Osteocyte (in vitro differentiated cells): ENCODE data around the gene HTR1E. TPM values are rescaled to one million over a fixed set of nuclear protein-coding genes. Genes with fewer than 3 reads are reported as not detected.
"Not testable (repeated sequence)": the region's sequence is repeated elsewhere in the genome, so short reads cannot be mapped to it uniquely, and the experiment has no call there.

Experiments
- DNase-seq: peaks from one replicate; pipeline ENCODE4 v3.0.0; 2021; ENCODE audit warnings: mixed read lengths; ENCODE audit not compliant: unreplicated experiment; ENCODE audit errors: extremely low spot score
- H3K27ac Mint-ChIP-seq: one replicate; pipeline ENCODE4 v1.8.0; 2021; ENCODE audit warnings: mild to moderate bottlenecking, mixed read lengths; ENCODE audit not compliant: unreplicated experiment
- H3K27me3 Mint-ChIP-seq: one replicate; pipeline ENCODE4 v1.8.0; 2021; ENCODE audit warnings: mixed read lengths; ENCODE audit not compliant: unreplicated experiment
- H3K36me3 Mint-ChIP-seq: one replicate; pipeline ENCODE4 v1.8.0; 2021; ENCODE audit warnings: mixed read lengths; ENCODE audit not compliant: unreplicated experiment
- H3K4me1 Mint-ChIP-seq: one replicate; pipeline ENCODE4 v1.8.0; 2021; ENCODE audit warnings: mixed read lengths; ENCODE audit not compliant: unreplicated experiment
- H3K4me3 Mint-ChIP-seq: one replicate; pipeline ENCODE4 v1.8.0; 2021; ENCODE audit warnings: mild to moderate bottlenecking, moderate library complexity, mixed read lengths; ENCODE audit not compliant: unreplicated experiment
- H3K9me3 Mint-ChIP-seq: one replicate; pipeline ENCODE4 v1.8.0; 2021; ENCODE audit warnings: mixed read lengths; ENCODE audit not compliant: unreplicated experiment
- long read RNA-seq: library from polyadenylated mRNA; unstranded; transcript quantifications from one replicate; pipeline ENCODE4 v2.0.0, GENCODE V29; 2021
- total RNA-seq: library from RNA; stranded (reverse); gene quantifications from 2 replicates; pipeline ENCODE4 v1.2.1, GENCODE V29; 2021
- TF ChIP-seq, protein P1 (sequence below): fragments of 200-600 bp; sonication (generic); IDR thresholded peaks from 2 replicates; pipeline ENCODE4 v1.5.0; 2021; ENCODE audit warnings: antibody characterized with exemption, mild to moderate bottlenecking, moderate library complexity

HTR1E gene
- total RNA-seq: not detected in 2 replicates
- long read RNA-seq: 0 reads

DNA sequence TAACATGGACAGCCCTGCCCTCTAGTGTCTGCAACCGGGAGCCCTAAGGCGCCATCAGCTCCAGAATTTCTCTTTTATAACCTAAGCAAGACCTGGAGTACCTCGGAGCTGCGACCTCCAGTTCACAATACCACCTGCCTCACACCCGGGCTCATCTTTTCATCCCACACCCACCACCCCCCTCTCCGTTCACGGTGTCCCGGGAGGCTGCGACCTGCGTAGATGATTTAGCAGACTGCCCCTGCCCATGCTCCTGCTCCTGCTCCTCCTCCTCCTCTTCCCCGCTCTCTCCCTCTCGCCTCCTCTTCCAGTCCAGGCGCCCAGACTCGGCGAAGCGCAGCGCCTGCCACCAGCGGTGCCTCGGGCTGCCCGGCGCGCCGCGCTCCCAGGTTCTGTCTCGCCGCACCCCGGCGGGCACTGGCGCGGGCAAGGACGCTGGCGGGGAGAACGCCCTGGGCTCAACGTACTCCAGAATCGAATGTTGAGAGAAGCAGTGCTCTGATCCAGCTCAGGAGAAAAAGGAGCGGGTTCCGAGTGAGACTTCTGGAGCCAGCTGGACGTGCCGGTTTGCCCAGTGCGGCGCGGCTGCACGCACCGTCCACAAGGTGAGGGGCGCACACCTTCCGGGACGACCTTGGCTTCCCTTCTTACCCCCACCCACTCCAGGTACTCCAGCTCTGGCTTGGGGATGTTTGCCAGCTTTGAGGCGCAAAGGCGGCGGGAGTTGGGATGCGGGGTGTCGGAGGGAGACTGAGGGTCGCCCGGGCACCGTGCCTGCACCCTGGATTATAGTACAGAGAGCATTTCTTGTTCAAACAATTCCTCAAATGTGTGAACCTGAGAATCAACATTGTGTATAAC lies at the start of gene HTR1E:
Gene HTR1E (plus strand): TSS at position 310 of the 861 bp plus-strand sequence. CDS start 77,807 bp downstream, outside the sequence.
- Mint-ChIP-seq H3K36me3 (no peaks in the 10 kb centered on the region), H3K27me3 (peaks cover 51% of the 10 kb centered on the region)
- TF ChIP-seq, protein P1, sequence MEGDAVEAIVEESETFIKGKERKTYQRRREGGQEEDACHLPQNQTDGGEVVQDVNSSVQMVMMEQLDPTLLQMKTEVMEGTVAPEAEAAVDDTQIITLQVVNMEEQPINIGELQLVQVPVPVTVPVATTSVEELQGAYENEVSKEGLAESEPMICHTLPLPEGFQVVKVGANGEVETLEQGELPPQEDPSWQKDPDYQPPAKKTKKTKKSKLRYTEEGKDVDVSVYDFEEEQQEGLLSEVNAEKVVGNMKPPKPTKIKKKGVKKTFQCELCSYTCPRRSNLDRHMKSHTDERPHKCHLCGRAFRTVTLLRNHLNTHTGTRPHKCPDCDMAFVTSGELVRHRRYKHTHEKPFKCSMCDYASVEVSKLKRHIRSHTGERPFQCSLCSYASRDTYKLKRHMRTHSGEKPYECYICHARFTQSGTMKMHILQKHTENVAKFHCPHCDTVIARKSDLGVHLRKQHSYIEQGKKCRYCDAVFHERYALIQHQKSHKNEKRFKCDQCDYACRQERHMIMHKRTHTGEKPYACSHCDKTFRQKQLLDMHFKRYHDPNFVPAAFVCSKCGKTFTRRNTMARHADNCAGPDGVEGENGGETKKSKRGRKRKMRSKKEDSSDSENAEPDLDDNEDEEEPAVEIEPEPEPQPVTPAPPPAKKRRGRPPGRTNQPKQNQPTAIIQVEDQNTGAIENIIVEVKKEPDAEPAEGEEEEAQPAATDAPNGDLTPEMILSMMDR: peak; percentile 55

GRCh38 chr6:86888301-86888700 lies 49.0 kb upstream of the HTR1E start:
- Mint-ChIP-seq H3K4me1 (no peaks in the 10 kb centered on the region), H3K27me3 (no peaks in the 10 kb centered on the region), H3K27ac (no peak overlapping the region), H3K9me3 (peaks cover 19% of the 10 kb centered on the region), H3K4me3 (no peak overlapping the region), H3K36me3 (no peaks in the 10 kb centered on the region)
- TF ChIP-seq, protein P1: no peak
- DNase-seq: no peak

More for the DNA sequence above, at the start of gene HTR1E:
- Mint-ChIP-seq H3K9me3 (no peaks in the 10 kb centered on the region), H3K4me3 (peak within 1 kb of the TSS; percentile 45), H3K4me1 (peaks cover 7% of the 10 kb centered on the region), H3K27ac (no peak within 1 kb of the TSS)
- no peak for DNase-seq

- not testable (repeated sequence) for H3K36me3 Mint-ChIP-seq, H3K4me1 Mint-ChIP-seq, H3K4me3 Mint-ChIP-seq, H3K27me3 Mint-ChIP-seq, DNase-seq, H3K27ac Mint-ChIP-seq
- peaks cover 27% of the 10 kb centered on the region for H3K9me3 Mint-ChIP-seq
Observed at GRCh38 chr6:86897265-86897664, 40.1 kb upstream of the HTR1E start.

DNA sequence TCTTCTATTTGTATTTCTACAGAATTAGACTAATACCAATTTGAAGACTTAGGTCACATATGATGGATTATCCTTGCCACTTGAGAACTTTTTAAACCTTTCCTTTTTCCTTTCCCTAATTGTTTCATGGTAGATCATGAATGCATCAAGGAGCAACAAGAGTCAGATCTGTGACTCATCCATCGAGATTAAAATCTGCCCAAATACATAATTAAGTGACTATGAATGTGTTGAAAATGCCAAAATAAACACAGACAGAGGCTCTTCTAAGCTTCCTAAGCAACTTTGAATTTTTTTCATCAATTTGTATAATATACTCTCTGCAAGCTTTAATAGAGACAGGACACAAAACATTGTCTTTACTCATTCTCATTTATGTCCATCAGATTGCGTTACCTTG lies 23.5 kb upstream of the HTR1E start:
- H3K36me3 Mint-ChIP-seq: no peaks in the 10 kb centered on the region
- H3K4me1 Mint-ChIP-seq: no peaks in the 10 kb centered on the region
- TF ChIP-seq, protein P1: no peak
- H3K27ac Mint-ChIP-seq: no peak overlapping the region
- no peak overlapping the region for H3K4me3 Mint-ChIP-seq
- no peaks in the 10 kb centered on the region for H3K27me3 Mint-ChIP-seq
- no peaks in the 10 kb centered on the region for H3K9me3 Mint-ChIP-seq
- DNase-seq: no peak

GRCh38 chr6:86916393-86916792 lies 20.9 kb upstream of the HTR1E start:
- TF ChIP-seq, protein P1: no peak
- no peak for DNase-seq
- Mint-ChIP-seq H3K4me1 (no peaks in the 10 kb centered on the region), H3K4me3 (no peak overlapping the region), H3K36me3 (no peaks in the 10 kb centered on the region), H3K27ac (no peak overlapping the region), H3K27me3 (no peaks in the 10 kb centered on the region), H3K9me3 (no peaks in the 10 kb centered on the region)

DNA sequence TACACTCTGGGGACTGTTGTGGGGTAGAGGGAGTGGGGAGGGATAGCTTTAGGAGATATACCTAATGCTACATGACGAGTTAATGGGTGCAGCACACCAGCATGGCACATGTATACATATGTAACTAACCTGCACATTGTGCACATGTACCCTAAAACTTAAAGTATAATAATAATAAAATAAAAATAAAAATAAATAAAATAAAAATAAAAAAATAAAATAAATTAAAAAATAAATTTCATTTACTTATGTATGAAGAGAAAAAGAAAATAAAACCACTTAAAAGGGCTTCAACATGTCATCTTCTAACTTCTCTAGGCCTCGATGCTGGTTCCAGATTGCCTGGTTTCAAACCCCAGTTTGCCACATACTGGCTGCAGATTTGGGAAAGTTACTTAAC lies 10.2 kb upstream of the HTR1E start:
- H3K9me3 Mint-ChIP-seq, H3K4me1 Mint-ChIP-seq, H3K27me3 Mint-ChIP-seq, H3K4me3 Mint-ChIP-seq, H3K36me3 Mint-ChIP-seq, H3K27ac Mint-ChIP-seq, DNase-seq: not testable (repeated sequence)

DNA sequence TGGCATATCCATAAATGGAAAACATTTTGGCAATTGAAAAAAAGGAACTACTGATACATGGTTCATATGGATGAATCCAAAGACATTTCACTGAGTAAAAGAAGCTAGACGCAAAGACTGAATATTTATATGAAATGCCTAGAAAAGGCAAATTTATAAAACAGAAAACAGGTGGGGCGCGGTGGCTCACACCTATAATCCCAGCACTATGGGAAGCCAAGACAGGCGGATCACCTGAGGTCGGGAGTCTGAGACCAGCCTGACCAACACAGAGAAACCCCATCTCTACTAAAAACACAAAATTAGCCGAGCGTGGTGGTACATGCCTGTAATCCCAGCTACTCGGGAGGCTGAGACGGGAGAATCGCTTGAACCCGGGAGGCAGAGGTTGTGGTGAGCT lies 9.5 kb upstream of the HTR1E start:
- H3K4me3 Mint-ChIP-seq, H3K9me3 Mint-ChIP-seq, H3K4me1 Mint-ChIP-seq, H3K27me3 Mint-ChIP-seq, H3K27ac Mint-ChIP-seq, H3K36me3 Mint-ChIP-seq, DNase-seq: not testable (repeated sequence)
